Muscle of leg (tissue), 11 donors: ENCODE data around the gene FAM90A1. TPM values are rescaled to one million over a fixed set of nuclear protein-coding genes. Genes with fewer than 3 reads are reported as not detected.
"Not testable (repeated sequence)": the region's sequence is repeated elsewhere in the genome, so short reads cannot be mapped to it uniquely, and the experiment has no call there.

Experiments used
- DNase-seq: peaks from one replicate; pipeline ENCODE4 v3.0.0; 2013
- H3K27ac ChIP-seq: one replicate; pipeline ENCODE4 v1.5.1; 2013; ENCODE audit warnings: mild to moderate bottlenecking, low read length, control low read depth
- H3K27me3 ChIP-seq: one replicate; pipeline ENCODE4 v1.6.1; 2013; ENCODE audit warnings: low read length; ENCODE audit not compliant: control insufficient read depth, insufficient read depth
- H3K36me3 ChIP-seq: one replicate; pipeline ENCODE4 v1.6.1; 2013; ENCODE audit warnings: low read length; ENCODE audit not compliant: control insufficient read depth, insufficient read depth
- H3K4me1 ChIP-seq: one replicate; pipeline ENCODE4 v1.6.1; 2013; ENCODE audit warnings: low read length; ENCODE audit not compliant: control insufficient read depth, insufficient read depth
- H3K4me3 ChIP-seq: one replicate; pipeline ENCODE4 v1.5.1; 2013; ENCODE audit warnings: low read length, control low read depth
- H3K9me3 ChIP-seq: replicated peaks from 2 replicates; pipeline ENCODE4 v1.6.1; 2013; ENCODE audit warnings: low read depth, low read length; ENCODE audit not compliant: control insufficient read depth
- WGBS: methylation state at CpG from one replicate; pipeline ENCODE4 v1.1.5; 2013; ENCODE audit warnings: missing lambda C conversion rate; ENCODE audit not compliant: insufficient coverage; 5-methylcytosine and 5-hydroxymethylcytosine counted together
- polyA plus RNA-seq, 8 donors: library from polyadenylated mRNA; unstranded; fragments of 120-200 nt; gene quantifications; one replicate each; pipeline versions ENCODE4 v1.2.1 to v1.2.3, GENCODE V29; 2013; ENCODE audit warnings: inconsistent platforms in 1 of 8, low replicate concordance in 1 of 8; ENCODE audit not compliant: insufficient read length in 8 of 8, insufficient read depth in 1 of 8
- total RNA-seq: library from RNA; stranded (reverse); fragments of 120-200 nt; gene quantifications from one replicate; pipeline ENCODE4 v1.2.4, GENCODE V29; 2013

The FAM90A1 gene
- total and polyA plus RNA-seq, 9 donors, result 0.09 to 2.5 (median 0.79) TPM

- H3K27me3 ChIP-seq, H3K36me3 ChIP-seq, DNase-seq, H3K4me1 ChIP-seq, H3K9me3 ChIP-seq: not testable (repeated sequence)
- H3K4me3 ChIP-seq, result peak overlapping the region; percentile 59
- WGBS, result 2% methylated on average over 34 of the region's 35 CpGs
- peak overlapping the region; percentile 85 for H3K27ac ChIP-seq
Observed at GRCh38 chr12:8243682-8244161, 16.3 kb upstream of the FAM90A1 start.

- Histone ChIP-seq H3K27ac (peak overlapping the region; percentile 88), H3K4me3 (peak overlapping the region; percentile 71)
- not testable (repeated sequence) for H3K4me1 ChIP-seq, H3K27me3 ChIP-seq, H3K36me3 ChIP-seq, H3K9me3 ChIP-seq
- WGBS, result under 1% methylated on average over 45 of the region's 57 CpGs
- DNase-seq, result peak; percentile 95
Observed at GRCh38 chr12:8242880-8243681, 15.7 kb upstream of the FAM90A1 start.

GRCh38 chr12:8242622-8242879, 15.1 kb upstream of the FAM90A1 start:
- peak overlapping the region; percentile 51 for H3K27ac ChIP-seq

GRCh38 chr12:8241917-8242621, 14.7 kb upstream of the FAM90A1 start:
- H3K36me3 ChIP-seq, H3K27me3 ChIP-seq, H3K4me1 ChIP-seq, H3K9me3 ChIP-seq: not testable (repeated sequence)
- H3K27ac ChIP-seq, result peak overlapping the region; percentile 51
- H3K4me3 ChIP-seq, result peak overlapping the region; percentile 71
- under 1% methylated on average over 16 of the region's 20 CpGs for WGBS
- peak; percentile 36 for DNase-seq

More at GRCh38 chr12:8242622-8242879, 15.1 kb upstream of the FAM90A1 start:
- not testable (repeated sequence) for H3K36me3 ChIP-seq, DNase-seq, H3K9me3 ChIP-seq, H3K27me3 ChIP-seq, H3K4me1 ChIP-seq
- peak overlapping the region; percentile 71 for H3K4me3 ChIP-seq
- under 1% methylated on average over 25 of the region's 28 CpGs for WGBS

- not testable (repeated sequence) for H3K27ac ChIP-seq, H3K36me3 ChIP-seq, H3K27me3 ChIP-seq, H3K4me1 ChIP-seq, DNase-seq, H3K9me3 ChIP-seq, H3K4me3 ChIP-seq
- 80% methylated on average over 1 of the region's 13 CpGs for WGBS
Observed at GRCh38 chr12:8240340-8241114, 13.1 kb upstream of the FAM90A1 start.

- H3K4me1 ChIP-seq, DNase-seq, H3K27me3 ChIP-seq, H3K4me3 ChIP-seq, H3K36me3 ChIP-seq, H3K27ac ChIP-seq, H3K9me3 ChIP-seq: not testable (repeated sequence)
- 90% methylated on average over 6 of the region's 12 CpGs for WGBS
Observed at GRCh38 chr12:8237031-8237430, 9.6 kb upstream of the FAM90A1 start.

GRCh38 chr12:8235316-8236157, 8.1 kb upstream of the FAM90A1 start:
- H3K27me3 ChIP-seq, H3K9me3 ChIP-seq, H3K4me1 ChIP-seq, H3K36me3 ChIP-seq, H3K4me3 ChIP-seq, H3K27ac ChIP-seq, DNase-seq: not testable (repeated sequence)
- WGBS, result 85% methylated on average over 4 of the region's 26 CpGs

- H3K36me3 ChIP-seq, H3K27me3 ChIP-seq, H3K27ac ChIP-seq, H3K9me3 ChIP-seq, H3K4me3 ChIP-seq, H3K4me1 ChIP-seq, DNase-seq: not testable (repeated sequence)
- 71% methylated on average over 1 of the region's 7 CpGs for WGBS
Observed at GRCh38 chr12:8234746-8235145, 7.3 kb upstream of the FAM90A1 start.

- not testable (repeated sequence) for H3K27ac ChIP-seq, H3K4me1 ChIP-seq, H3K4me3 ChIP-seq, H3K36me3 ChIP-seq, H3K27me3 ChIP-seq, H3K9me3 ChIP-seq, DNase-seq
- 91% methylated on average over 7 of the region's 20 CpGs for WGBS
Observed at GRCh38 chr12:8233935-8234495, 6.6 kb upstream of the FAM90A1 start.
